HEK293 (cell line): ENCODE measurements around the gene TSKU.
A peak's percentile ranks its signal among the peaks of the same experiment; 100 is the strongest.

Experiments
- CTCF ChIA-PET: fragments of 350-600 bp; formaldehyde crosslinking; extraction: SDS; loops from one replicate; lab custom pipeline; 2021; ENCODE audit warnings: antibody characterized with exemption; lab: Yijun Ruan, JAX
- POLR2A ChIA-PET: fragments of 300-600 bp; formaldehyde crosslinking; extraction: SDS; loops from one replicate; lab custom pipeline; 2020; ENCODE audit warnings: antibody characterized with exemption, inconsistent platforms; lab: Yijun Ruan, JAX
- H3K27ac ChIP-seq: fragments of 200-500 bp; sonication (Bioruptor generic); 2 replicates; pipeline ENCODE4 v1.5.1; 2014; ENCODE audit warnings: low read depth, low read length, control low read depth, inconsistent platforms; ENCODE audit errors: extremely low read depth
- H3K36me3 ChIP-seq, 2 experiments: fragments of 200-500 bp in 1 of 2; sonication (Bioruptor generic) in 1 of 2; 1 replicate in 1 of 2; 2 replicates in 1 of 2; pipeline ENCODE4 v1.5.1; 2014 to 2017; ENCODE audit warnings: inconsistent platforms in 2 of 2, low read length in 2 of 2; ENCODE audit not compliant: control insufficient read depth in 2 of 2, insufficient read depth in 1 of 2
- H3K4me1 ChIP-seq: fragments of 200-500 bp; sonication (Bioruptor generic); 2 replicates; pipeline ENCODE4 v1.5.1; 2014; ENCODE audit warnings: mild to moderate bottlenecking, low read length, inconsistent platforms; ENCODE audit not compliant: control insufficient read depth, insufficient read depth
- H3K4me3 ChIP-seq: 2 replicates; pipeline ENCODE4 v1.5.1; 2011; ENCODE audit warnings: low read depth, mild to moderate bottlenecking, control low read depth, low read length, moderate library complexity
- H3K9me3 ChIP-seq: fragments of 200-500 bp; sonication (Bioruptor generic); 2 replicates; pipeline ENCODE4 v1.5.1; 2014; ENCODE audit warnings: low read depth, low read length, inconsistent platforms; ENCODE audit not compliant: control insufficient read depth, insufficient read depth
- FEZF1 ChIP-seq: fragments of 450-650 bp; formaldehyde crosslinking; IDR thresholded peaks from 2 replicates; pipeline ENCODE4 v1.5.1; 2016; ENCODE audit warnings: missing biosample characterization, missing genetic modification characterization
- GLIS2 ChIP-seq: fragments of 450-650 bp; formaldehyde crosslinking; IDR thresholded peaks from 2 replicates; pipeline ENCODE4 v1.5.1; 2016; ENCODE audit warnings: missing biosample characterization, missing genetic modification characterization
- KLF16 ChIP-seq: fragments of 450-650 bp; formaldehyde crosslinking; IDR thresholded peaks from 2 replicates; pipeline ENCODE4 v1.5.1; 2017; ENCODE audit warnings: missing biosample characterization, missing genetic modification characterization
- KLF9 ChIP-seq: fragments of 450-650 bp; formaldehyde crosslinking; IDR thresholded peaks from 2 replicates; pipeline ENCODE4 v1.5.1; 2016; ENCODE audit warnings: missing biosample characterization, missing genetic modification characterization, low read depth
- RBAK ChIP-seq: fragments of 450-650 bp; formaldehyde crosslinking; IDR thresholded peaks from 2 replicates; pipeline ENCODE4 v1.5.1; 2016; ENCODE audit warnings: missing biosample characterization, missing genetic modification characterization
- ZBTB1 ChIP-seq: fragments of 450-650 bp; formaldehyde crosslinking; IDR thresholded peaks from 2 replicates; pipeline ENCODE4 v1.5.1; 2016; ENCODE audit warnings: missing biosample characterization, missing genetic modification characterization
- ZBTB20 ChIP-seq: fragments of 450-650 bp; formaldehyde crosslinking; IDR thresholded peaks from 2 replicates; pipeline ENCODE4 v1.5.1; 2016; ENCODE audit warnings: missing biosample characterization, missing genetic modification characterization
- ZFP69B ChIP-seq: fragments of 450-650 bp; formaldehyde crosslinking; IDR thresholded peaks from 2 replicates; pipeline ENCODE4 v1.5.1; 2016; ENCODE audit warnings: missing biosample characterization, missing genetic modification characterization
- ZIC2 ChIP-seq: fragments of 450-650 bp; formaldehyde crosslinking; IDR thresholded peaks from 2 replicates; pipeline ENCODE4 v1.5.1; 2016; ENCODE audit warnings: missing biosample characterization, missing genetic modification characterization
- ZNF10 ChIP-seq: fragments of 450-650 bp; formaldehyde crosslinking; IDR thresholded peaks from 2 replicates; pipeline ENCODE4 v1.5.1; 2017; ENCODE audit warnings: missing biosample characterization, missing genetic modification characterization
- ZNF121 ChIP-seq: fragments of 450-650 bp; formaldehyde crosslinking; IDR thresholded peaks from 2 replicates; pipeline ENCODE4 v1.5.1; 2016; ENCODE audit warnings: missing biosample characterization, missing genetic modification characterization
- ZNF175 ChIP-seq: fragments of 450-650 bp; formaldehyde crosslinking; IDR thresholded peaks from 2 replicates; pipeline ENCODE4 v1.5.1; 2016; ENCODE audit warnings: missing biosample characterization, missing genetic modification characterization
- ZNF184 ChIP-seq: fragments of 450-650 bp; IDR thresholded peaks from 2 replicates; pipeline ENCODE4 v1.5.1; 2018; ENCODE audit warnings: missing biosample characterization, mild to moderate bottlenecking, missing genetic modification characterization
- ZNF37A ChIP-seq: fragments of 450-650 bp; IDR thresholded peaks from 2 replicates; pipeline ENCODE4 v1.5.1; 2018; ENCODE audit warnings: missing biosample characterization, missing genetic modification characterization
- ZNF426 ChIP-seq: fragments of 450-650 bp; formaldehyde crosslinking; IDR thresholded peaks from 2 replicates; pipeline ENCODE4 v1.5.1; 2017; ENCODE audit warnings: missing biosample characterization, missing genetic modification characterization, mild to moderate bottlenecking, inconsistent platforms, moderate library complexity
- ZNF473 ChIP-seq: fragments of 450-650 bp; formaldehyde crosslinking; IDR thresholded peaks from 2 replicates; pipeline ENCODE4 v1.5.1; 2017; ENCODE audit warnings: missing biosample characterization, missing genetic modification characterization
- ZNF514 ChIP-seq: fragments of 450-650 bp; formaldehyde crosslinking; IDR thresholded peaks from 2 replicates; pipeline ENCODE4 v1.5.1; 2016; ENCODE audit warnings: missing biosample characterization, missing genetic modification characterization
- ZNF558 ChIP-seq: fragments of 450-650 bp; formaldehyde crosslinking; IDR thresholded peaks from 2 replicates; pipeline ENCODE4 v1.5.1; 2016; ENCODE audit warnings: missing biosample characterization, missing genetic modification characterization
- ZNF571 ChIP-seq: fragments of 450-650 bp; formaldehyde crosslinking; IDR thresholded peaks from 2 replicates; pipeline ENCODE4 v1.5.0; 2017; ENCODE audit warnings: missing biosample characterization, missing genetic modification characterization
- ZNF610 ChIP-seq: fragments of 450-650 bp; formaldehyde crosslinking; IDR thresholded peaks from 2 replicates; pipeline ENCODE4 v1.5.1; 2016; ENCODE audit warnings: missing biosample characterization, missing genetic modification characterization, borderline replicate concordance
- ZNF623 ChIP-seq: fragments of 450-650 bp; formaldehyde crosslinking; IDR thresholded peaks from 2 replicates; pipeline ENCODE4 v1.5.1; 2016; ENCODE audit warnings: missing biosample characterization, missing genetic modification characterization
- ZNF777 ChIP-seq: fragments of 450-650 bp; formaldehyde crosslinking; IDR thresholded peaks from 2 replicates; pipeline ENCODE4 v1.5.1; 2017; ENCODE audit warnings: missing biosample characterization, missing genetic modification characterization, borderline replicate concordance
- ZNF791 ChIP-seq: fragments of 450-650 bp; formaldehyde crosslinking; IDR thresholded peaks from 2 replicates; pipeline ENCODE4 v1.5.1; 2016; ENCODE audit warnings: missing biosample characterization, missing genetic modification characterization
- TF ChIP-seq, protein P1 (sequence below): fragments of 450-650 bp; formaldehyde crosslinking; IDR thresholded peaks from 2 replicates; pipeline ENCODE4 v1.5.1; 2016; ENCODE audit warnings: missing biosample characterization, missing genetic modification characterization
- TF ChIP-seq, protein P2 (sequence below): fragments of 450-650 bp; formaldehyde crosslinking; IDR thresholded peaks from 2 replicates; pipeline ENCODE4 v1.5.1; 2017; ENCODE audit warnings: missing biosample characterization, missing genetic modification characterization
- TF ChIP-seq, protein P3 (sequence below): fragments of 450-650 bp; formaldehyde crosslinking; IDR thresholded peaks from 2 replicates; pipeline ENCODE4; 2016; ENCODE audit warnings: missing biosample characterization, missing genetic modification characterization

The TSKU gene

DNA sequence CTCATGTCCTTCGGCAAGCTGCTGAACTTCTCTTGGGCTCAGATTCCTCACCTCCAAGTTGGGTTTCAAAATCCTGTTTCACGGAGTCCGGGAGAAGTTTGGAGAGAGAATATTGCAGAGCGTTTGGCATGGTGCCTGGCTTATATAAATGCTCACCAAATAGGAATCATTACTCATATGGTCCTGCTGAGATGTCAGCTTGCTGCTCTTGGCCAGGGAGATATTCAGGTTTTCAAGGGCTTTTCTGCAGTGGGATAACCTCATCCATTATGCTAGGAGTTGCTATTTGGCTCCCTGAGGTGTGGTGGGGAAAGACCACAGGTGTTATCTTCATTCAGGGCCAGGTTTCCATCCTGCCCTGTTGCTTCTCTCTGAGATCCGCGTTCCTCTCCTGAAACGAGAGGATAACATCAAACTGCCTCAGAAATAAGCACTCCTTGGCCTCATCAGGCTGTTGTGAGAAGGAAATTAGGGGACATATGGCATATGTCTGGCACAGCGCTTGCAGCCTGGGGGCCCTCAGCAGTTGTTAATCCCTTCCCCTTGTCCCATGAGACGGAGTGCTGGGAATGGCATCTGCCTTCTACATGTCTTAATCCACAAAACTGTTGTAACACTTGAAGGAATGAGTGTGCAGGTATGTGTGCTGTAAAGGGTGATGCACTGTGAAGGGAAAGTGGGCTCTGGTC lies 47.6 kb downstream of the TSKU start:
- no peaks in the 10 kb centered on the region for H3K9me3 ChIP-seq
- H3K4me3 ChIP-seq: no peak overlapping the region
- CTCF ChIA-PET: interaction anchor here (1.1 kb wide), 1 partner anchor 13 kb away, joined by 3 read pairs; no protein-coding TSS in a partner anchor
- TF ChIP-seq ZNF623 (tag by site-specific recombination) (no peak), ZIC2 (tag by site-specific recombination) (peak; percentile 71)
- POLR2A ChIA-PET: no interaction called here
- no peak overlapping the region for H3K27ac ChIP-seq
- no peaks in the 10 kb centered on the region for H3K4me1 ChIP-seq
- no peaks in the 10 kb centered on the region for H3K36me3 ChIP-seq

DNA sequence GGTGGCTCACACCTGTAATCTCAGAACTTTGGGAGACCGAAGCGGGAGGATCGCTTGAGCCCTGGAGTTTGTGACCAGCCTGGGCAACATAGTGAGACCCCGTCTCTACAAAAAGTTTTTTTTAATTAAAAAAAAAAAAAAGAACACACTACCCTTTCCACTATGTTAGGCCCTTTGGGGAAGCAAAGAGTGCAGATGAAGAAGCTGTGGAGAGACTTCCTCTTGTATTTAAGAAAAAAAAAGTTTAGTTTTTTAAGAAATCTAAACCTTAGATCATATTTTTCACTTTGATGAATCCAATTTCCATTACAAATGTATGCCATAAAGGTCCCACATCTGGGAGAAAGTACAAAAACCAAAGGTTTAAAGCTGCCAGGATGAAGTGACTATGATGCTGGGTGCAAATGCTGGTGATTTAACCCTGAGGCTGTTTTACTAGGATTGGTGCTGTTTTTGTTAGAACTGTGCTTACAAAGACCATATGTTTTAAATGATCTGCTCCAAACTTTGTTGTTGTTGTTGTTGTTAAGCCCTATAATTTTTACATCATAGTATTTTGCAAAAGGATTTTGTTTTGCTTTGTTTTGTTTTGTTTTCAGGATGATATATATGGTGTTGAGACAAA lies 48.6 kb downstream of the TSKU start:
- Histone ChIP-seq H3K36me3 (no peaks in the 10 kb centered on the region), H3K9me3 (no peaks in the 10 kb centered on the region), H3K27ac (no peak overlapping the region), H3K4me3 (no peak overlapping the region), H3K4me1 (no peaks in the 10 kb centered on the region)
- POLR2A ChIA-PET: no interaction called here
- CTCF ChIA-PET: interaction anchor here (0.6 to 1.0 kb wide), 3 partner anchors 18 to 1163 kb away, joined by 3 to 4 read pairs (median 3); no protein-coding TSS in a partner anchor
- TF ChIP-seq ZBTB20 (tag by site-specific recombination): no peak
- no peak for TF ChIP-seq ZNF571 (tag by site-specific recombination)
- no peak for TF ChIP-seq ZBTB1 (tag by site-specific recombination)
- TF ChIP-seq ZNF610: no peak
- TF ChIP-seq ZNF175 (tag by site-specific recombination): no peak
- no peak for TF ChIP-seq ZNF473 (tag by site-specific recombination)
- TF ChIP-seq ZNF184 (tag by site-specific recombination): no peak
- no peak for TF ChIP-seq ZNF10 (tag by site-specific recombination)

DNA sequence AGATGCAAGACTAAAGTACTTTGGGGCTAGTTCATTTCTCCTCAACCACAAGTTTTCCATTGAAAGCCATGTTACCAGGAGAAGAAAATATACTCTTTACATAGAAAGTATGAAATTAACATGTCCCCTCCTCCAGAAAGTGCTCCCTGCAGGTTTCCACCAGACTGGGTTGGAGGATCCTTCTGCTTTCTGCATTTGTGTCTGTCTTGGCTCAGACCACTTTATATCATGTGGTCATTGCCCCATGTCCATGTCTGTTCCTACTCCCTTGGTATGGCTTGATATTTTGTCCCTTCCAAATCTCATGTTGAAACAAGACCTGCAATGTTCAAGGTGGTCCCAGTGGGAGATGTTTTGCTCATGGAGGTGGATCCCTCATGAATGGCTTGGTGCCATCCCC lies 49.2 kb downstream of the TSKU start:
- Histone ChIP-seq H3K27ac (no peak overlapping the region), H3K4me3 (no peak overlapping the region), H3K4me1 (no peaks in the 10 kb centered on the region), H3K36me3 (no peaks in the 10 kb centered on the region), H3K9me3 (no peaks in the 10 kb centered on the region)
- POLR2A ChIA-PET: no interaction called here
- CTCF ChIA-PET: interaction anchor here (1.0 kb wide), 1 partner anchor 87 kb away, joined by 3 read pairs; no protein-coding TSS in a partner anchor
- TF ChIP-seq ZNF610 (no peak), GLIS2 (tag by site-specific recombination) (no peak), ZNF121 (tag by site-specific recombination) (no peak), FEZF1 (tag by site-specific recombination) (no peak), ZFP69B (tag by site-specific recombination) (no peak), ZNF558 (tag by site-specific recombination) (no peak), ZNF426 (tag by site-specific recombination) (no peak), ZNF791 (tag by site-specific recombination) (no peak), ZNF37A (tag by site-specific recombination) (no peak), ZNF777 (tag by site-specific recombination) (no peak), RBAK (tag by site-specific recombination) (no peak), KLF16 (tag by site-specific recombination) (no peak), KLF9 (tag by site-specific recombination) (no peak), ZNF514 (tag by site-specific recombination) (no peak)
- TF ChIP-seq, protein P1, sequence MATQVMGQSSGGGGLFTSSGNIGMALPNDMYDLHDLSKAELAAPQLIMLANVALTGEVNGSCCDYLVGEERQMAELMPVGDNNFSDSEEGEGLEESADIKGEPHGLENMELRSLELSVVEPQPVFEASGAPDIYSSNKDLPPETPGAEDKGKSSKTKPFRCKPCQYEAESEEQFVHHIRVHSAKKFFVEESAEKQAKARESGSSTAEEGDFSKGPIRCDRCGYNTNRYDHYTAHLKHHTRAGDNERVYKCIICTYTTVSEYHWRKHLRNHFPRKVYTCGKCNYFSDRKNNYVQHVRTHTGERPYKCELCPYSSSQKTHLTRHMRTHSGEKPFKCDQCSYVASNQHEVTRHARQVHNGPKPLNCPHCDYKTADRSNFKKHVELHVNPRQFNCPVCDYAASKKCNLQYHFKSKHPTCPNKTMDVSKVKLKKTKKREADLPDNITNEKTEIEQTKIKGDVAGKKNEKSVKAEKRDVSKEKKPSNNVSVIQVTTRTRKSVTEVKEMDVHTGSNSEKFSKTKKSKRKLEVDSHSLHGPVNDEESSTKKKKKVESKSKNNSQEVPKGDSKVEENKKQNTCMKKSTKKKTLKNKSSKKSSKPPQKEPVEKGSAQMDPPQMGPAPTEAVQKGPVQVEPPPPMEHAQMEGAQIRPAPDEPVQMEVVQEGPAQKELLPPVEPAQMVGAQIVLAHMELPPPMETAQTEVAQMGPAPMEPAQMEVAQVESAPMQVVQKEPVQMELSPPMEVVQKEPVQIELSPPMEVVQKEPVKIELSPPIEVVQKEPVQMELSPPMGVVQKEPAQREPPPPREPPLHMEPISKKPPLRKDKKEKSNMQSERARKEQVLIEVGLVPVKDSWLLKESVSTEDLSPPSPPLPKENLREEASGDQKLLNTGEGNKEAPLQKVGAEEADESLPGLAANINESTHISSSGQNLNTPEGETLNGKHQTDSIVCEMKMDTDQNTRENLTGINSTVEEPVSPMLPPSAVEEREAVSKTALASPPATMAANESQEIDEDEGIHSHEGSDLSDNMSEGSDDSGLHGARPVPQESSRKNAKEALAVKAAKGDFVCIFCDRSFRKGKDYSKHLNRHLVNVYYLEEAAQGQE: no peak
- TF ChIP-seq, protein P2, sequence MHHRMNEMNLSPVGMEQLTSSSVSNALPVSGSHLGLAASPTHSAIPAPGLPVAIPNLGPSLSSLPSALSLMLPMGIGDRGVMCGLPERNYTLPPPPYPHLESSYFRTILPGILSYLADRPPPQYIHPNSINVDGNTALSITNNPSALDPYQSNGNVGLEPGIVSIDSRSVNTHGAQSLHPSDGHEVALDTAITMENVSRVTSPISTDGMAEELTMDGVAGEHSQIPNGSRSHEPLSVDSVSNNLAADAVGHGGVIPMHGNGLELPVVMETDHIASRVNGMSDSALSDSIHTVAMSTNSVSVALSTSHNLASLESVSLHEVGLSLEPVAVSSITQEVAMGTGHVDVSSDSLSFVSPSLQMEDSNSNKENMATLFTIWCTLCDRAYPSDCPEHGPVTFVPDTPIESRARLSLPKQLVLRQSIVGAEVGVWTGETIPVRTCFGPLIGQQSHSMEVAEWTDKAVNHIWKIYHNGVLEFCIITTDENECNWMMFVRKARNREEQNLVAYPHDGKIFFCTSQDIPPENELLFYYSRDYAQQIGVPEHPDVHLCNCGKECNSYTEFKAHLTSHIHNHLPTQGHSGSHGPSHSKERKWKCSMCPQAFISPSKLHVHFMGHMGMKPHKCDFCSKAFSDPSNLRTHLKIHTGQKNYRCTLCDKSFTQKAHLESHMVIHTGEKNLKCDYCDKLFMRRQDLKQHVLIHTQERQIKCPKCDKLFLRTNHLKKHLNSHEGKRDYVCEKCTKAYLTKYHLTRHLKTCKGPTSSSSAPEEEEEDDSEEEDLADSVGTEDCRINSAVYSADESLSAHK (tag by site-specific recombination): no peak
- TF ChIP-seq, protein P3, sequence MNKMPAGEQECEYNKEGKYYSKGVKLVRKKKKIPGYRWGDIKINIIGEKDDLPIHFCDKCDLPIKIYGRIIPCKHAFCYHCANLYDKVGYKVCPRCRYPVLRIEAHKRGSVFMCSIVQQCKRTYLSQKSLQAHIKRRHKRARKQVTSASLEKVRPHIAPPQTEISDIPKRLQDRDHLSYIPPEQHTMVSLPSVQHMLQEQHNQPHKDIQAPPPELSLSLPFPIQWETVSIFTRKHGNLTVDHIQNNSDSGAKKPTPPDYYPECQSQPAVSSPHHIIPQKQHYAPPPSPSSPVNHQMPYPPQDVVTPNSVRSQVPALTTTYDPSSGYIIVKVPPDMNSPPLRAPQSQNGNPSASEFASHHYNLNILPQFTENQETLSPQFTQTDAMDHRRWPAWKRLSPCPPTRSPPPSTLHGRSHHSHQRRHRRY (tag by site-specific recombination): no peak
